GM12872 (cell line): Measurements from ENCODE around the gene STK25.

Experiments
- CTCF ChIP-seq: IDR thresholded peaks from 3 replicates; pipeline ENCODE4 v1.5.1; 2011; ENCODE audit warnings: low read depth, mild to moderate bottlenecking, low read length, moderate library complexity; ENCODE audit not compliant: insufficient read depth

Gene STK25

GRCh38 chr2:241522477-241522876 lies 14.1 kb upstream of the STK25 start:
- TF ChIP-seq CTCF: no peak

DNA sequence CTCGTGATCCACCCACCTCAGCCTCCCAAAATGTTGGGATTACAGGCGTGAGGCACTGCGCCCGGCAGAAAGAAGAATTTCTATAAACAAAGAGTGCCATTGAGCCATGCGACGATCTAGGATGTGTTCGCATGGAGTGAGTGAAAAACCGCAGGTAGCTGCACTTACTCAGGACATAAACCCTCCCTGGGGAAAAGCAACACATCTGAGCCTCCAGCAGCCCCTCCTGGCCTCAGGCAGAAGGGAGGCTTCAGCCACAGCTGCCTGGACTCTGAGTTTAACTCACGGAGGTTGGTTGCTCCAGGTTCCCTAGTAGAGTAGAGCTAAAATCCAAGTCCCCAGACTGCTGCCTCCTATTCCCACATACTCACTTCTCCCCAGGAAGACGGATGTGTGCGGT lies 11.3 kb upstream of the STK25 start:
- no peak for TF ChIP-seq CTCF

DNA sequence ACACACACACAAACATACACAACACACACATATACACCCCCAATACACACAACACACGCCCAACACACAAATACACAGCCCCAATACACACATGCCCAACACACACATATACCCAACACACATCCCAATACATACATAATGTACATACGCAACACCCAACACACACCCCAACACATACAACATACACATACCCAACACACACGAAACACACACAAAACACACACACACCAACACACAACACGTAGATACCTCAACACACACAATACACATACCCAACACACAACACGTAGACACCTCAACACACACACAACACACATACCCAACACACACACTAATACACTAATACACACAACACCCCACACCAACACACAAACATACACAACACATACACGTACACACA lies 8.9 kb upstream of the STK25 start:
- no peak for TF ChIP-seq CTCF

GRCh38 chr2:241516520-241516965 lies 8.2 kb upstream of the STK25 start:
- TF ChIP-seq CTCF: no peak

GRCh38 chr2:241514986-241515737 lies 6.8 kb upstream of the STK25 start:
- no peak for TF ChIP-seq CTCF

GRCh38 chr2:241514553-241514952 lies 6.2 kb upstream of the STK25 start:
- TF ChIP-seq CTCF: no peak

DNA sequence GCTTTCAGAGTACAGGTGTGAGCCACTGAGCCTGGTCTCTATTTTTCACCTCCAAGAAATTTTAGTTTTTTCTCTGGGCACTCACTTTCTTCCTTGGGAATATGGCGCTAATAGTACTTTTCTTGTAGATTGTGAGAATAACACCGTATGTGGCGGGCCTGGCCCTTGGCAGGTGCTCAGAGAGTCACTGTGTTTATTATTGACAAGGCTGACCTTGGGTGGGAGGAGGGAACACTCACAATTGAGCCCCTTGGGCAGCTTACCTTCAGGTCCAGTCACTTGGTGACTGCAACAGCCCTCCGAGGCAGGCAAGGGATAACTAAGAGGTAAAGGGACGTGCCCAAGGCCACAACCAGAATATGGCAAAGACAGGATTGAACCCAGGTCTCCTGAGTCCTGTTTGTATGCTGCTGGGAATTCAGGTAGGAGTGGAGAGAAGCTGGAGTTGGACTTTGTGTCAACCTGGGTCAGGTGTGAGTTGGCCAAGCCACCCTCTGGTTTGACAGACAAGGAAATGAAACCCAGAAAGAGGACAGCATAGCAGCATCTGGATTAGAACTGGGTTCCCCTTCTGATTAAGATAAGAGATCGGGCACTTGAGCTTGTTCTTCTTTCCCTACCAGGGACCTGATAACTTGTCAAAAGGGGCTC lies 2.8 kb upstream of the STK25 start:
- TF ChIP-seq CTCF: no peak
